Left renal cortex interstitium (tissue), 4 donors: ENCODE results near the gene BIRC2. TPM values are rescaled to one million over a fixed set of nuclear protein-coding genes. Genes with fewer than 3 reads are reported as not detected.
"Not testable (repeated sequence)": the region's sequence is repeated elsewhere in the genome, so short reads cannot be mapped to it uniquely, and the experiment has no call there.

Experiments used
- DNase-seq, 4 donors: peaks; one replicate each; pipeline ENCODE4 v3.0.0-alpha.2; 2013; ENCODE audit warnings: low read depth in 4 of 4, low spot score in 2 of 4, missing footprints in 1 of 4
- polyA plus RNA-seq, 4 donors: library from polyadenylated mRNA; unstranded; fragments of 120-200 nt; gene quantifications; one replicate each; pipeline ENCODE4 v1.2.1, GENCODE V29; 2013; ENCODE audit not compliant: insufficient read length in 4 of 4

Gene BIRC2
- 10 to 100 TPM; 67.8 to 96.4 (median 82.8) TPM for polyA plus RNA-seq

- peak; percentile 81 to 91 (median 90) for DNase-seq
Observed at GRCh38 chr11:102346748-102347461, at the start of gene BIRC2. Gene BIRC2 (plus strand): TSS chr11:102347214. CDS start chr11:102349855, 2,641 bp downstream.

- DNase-seq = not testable (repeated sequence)
Observed at GRCh38 chr11:102300837-102301236, 46.2 kb upstream of the BIRC2 start.

- DNase-seq = no peak
Observed at GRCh38 chr11:102302241-102302640, 44.8 kb upstream of the BIRC2 start.

GRCh38 chr11:102304686-102305085 lies 42.3 kb upstream of the BIRC2 start:
- DNase-seq = no peak

- no peak for DNase-seq
Observed at GRCh38 chr11:102305352-102306047, 41.5 kb upstream of the BIRC2 start.

- no peak for DNase-seq
Observed at GRCh38 chr11:102306048-102306597, 40.9 kb upstream of the BIRC2 start.

GRCh38 chr11:102306817-102307726 lies 39.9 kb upstream of the BIRC2 start:
- no peak for DNase-seq

GRCh38 chr11:102307727-102308038 lies 39.3 kb upstream of the BIRC2 start:
- DNase-seq = no peak

- DNase-seq = no peak
Observed at GRCh38 chr11:102309621-102310541, 37.1 kb upstream of the BIRC2 start.

- no peak for DNase-seq
Observed at GRCh38 chr11:102312667-102313066, 34.3 kb upstream of the BIRC2 start.

- no peak for DNase-seq
Observed at GRCh38 chr11:102313238-102313940, 33.6 kb upstream of the BIRC2 start.

GRCh38 chr11:102314784-102315183 lies 32.2 kb upstream of the BIRC2 start:
- DNase-seq = no peak

GRCh38 chr11:102316346-102316904 lies 30.6 kb upstream of the BIRC2 start:
- no peak for DNase-seq

GRCh38 chr11:102317099-102317767 lies 29.8 kb upstream of the BIRC2 start, which contains the start of gene BIRC3:
Gene BIRC3 (plus strand): TSS chr11:102317484. CDS start chr11:102324510, 7,026 bp downstream.
- peak in 3 of 4 donors; percentile 32 to 47 (median 36) for DNase-seq

GRCh38 chr11:102317768-102318103 lies 29.3 kb upstream of the BIRC2 start:
- no peak for DNase-seq

- DNase-seq = no peak
Observed at GRCh38 chr11:102318469-102318868, 28.5 kb upstream of the BIRC2 start.

GRCh38 chr11:102319544-102319943 lies 27.5 kb upstream of the BIRC2 start:
- no peak for DNase-seq

- DNase-seq = no peak
Observed at GRCh38 chr11:102320188-102320587, 26.8 kb upstream of the BIRC2 start.
